Osteoblast (primary cell): ENCODE data around the gene CACNA1F. TPM values are rescaled to one million over a fixed set of nuclear protein-coding genes. Genes with fewer than 3 reads are reported as not detected.

Source experiments
- DNase-seq: peaks from one replicate; pipeline ENCODE4 v3.0.0; 2011; ENCODE audit warnings: low spot score, mixed read lengths; ENCODE audit not compliant: insufficient read length; ENCODE audit errors: missing footprints
- H2AFZ ChIP-seq: 2 replicates; pipeline ENCODE4 v1.6.0; 2011; ENCODE audit warnings: mild to moderate bottlenecking, low read length
- H3K27ac ChIP-seq: 2 replicates; pipeline ENCODE4 v1.5.1; 2011; ENCODE audit warnings: mild to moderate bottlenecking, low read depth, low read length, moderate library complexity
- H3K27me3 ChIP-seq: 2 replicates; pipeline ENCODE4 v1.6.0; 2012; ENCODE audit warnings: mild to moderate bottlenecking, control low read depth, inconsistent platforms, low read length, moderate library complexity; ENCODE audit not compliant: insufficient read depth
- H3K36me3 ChIP-seq: 2 replicates; pipeline ENCODE4 v1.5.1; 2011; ENCODE audit warnings: mild to moderate bottlenecking, low read length, control low read depth, moderate library complexity; ENCODE audit not compliant: insufficient read depth
- H3K4me1 ChIP-seq: 2 replicates; pipeline ENCODE4 v1.5.1; 2011; ENCODE audit warnings: mild to moderate bottlenecking, low read length, control low read depth, moderate library complexity; ENCODE audit not compliant: insufficient read depth
- H3K4me2 ChIP-seq: 2 replicates; pipeline ENCODE4 v1.6.0; 2011; ENCODE audit warnings: mild to moderate bottlenecking, low read length; ENCODE audit not compliant: insufficient read depth
- H3K4me3 ChIP-seq: fragments of 200-600 bp; sonication (generic); 3 replicates; pipeline ENCODE4 v1.5.1; 2012; ENCODE audit warnings: mild to moderate bottlenecking, low read length, inconsistent platforms; ENCODE audit not compliant: insufficient read depth
- H3K79me2 ChIP-seq: 2 replicates; pipeline ENCODE4 v1.6.0; 2012; ENCODE audit warnings: mild to moderate bottlenecking, low read length, control low read depth, inconsistent platforms; ENCODE audit not compliant: insufficient read depth
- H3K9me3 ChIP-seq: 2 replicates; pipeline ENCODE4 v1.5.1; 2011; ENCODE audit warnings: low read depth, low read length, control low read depth
- H4K20me1 ChIP-seq: 2 replicates; pipeline ENCODE4 v1.6.0; 2012; ENCODE audit warnings: mild to moderate bottlenecking, low read length, control low read depth; ENCODE audit not compliant: insufficient read depth
- total RNA-seq: library from RNA; depleted of rRNA; stranded (reverse); fragments of >200 nt; gene quantifications from 2 replicates; pipeline ENCODE4 v1.2.3, GENCODE V29; 2012
- TF ChIP-seq, protein P1 (sequence below): IDR thresholded peaks from 2 replicates; pipeline ENCODE4 v1.5.1; 2011; ENCODE audit warnings: mild to moderate bottlenecking, low read depth, low read length, moderate library complexity; ENCODE audit errors: extremely low read depth

CACNA1F gene
- total RNA-seq, 1 donor, result not detected

DNA sequence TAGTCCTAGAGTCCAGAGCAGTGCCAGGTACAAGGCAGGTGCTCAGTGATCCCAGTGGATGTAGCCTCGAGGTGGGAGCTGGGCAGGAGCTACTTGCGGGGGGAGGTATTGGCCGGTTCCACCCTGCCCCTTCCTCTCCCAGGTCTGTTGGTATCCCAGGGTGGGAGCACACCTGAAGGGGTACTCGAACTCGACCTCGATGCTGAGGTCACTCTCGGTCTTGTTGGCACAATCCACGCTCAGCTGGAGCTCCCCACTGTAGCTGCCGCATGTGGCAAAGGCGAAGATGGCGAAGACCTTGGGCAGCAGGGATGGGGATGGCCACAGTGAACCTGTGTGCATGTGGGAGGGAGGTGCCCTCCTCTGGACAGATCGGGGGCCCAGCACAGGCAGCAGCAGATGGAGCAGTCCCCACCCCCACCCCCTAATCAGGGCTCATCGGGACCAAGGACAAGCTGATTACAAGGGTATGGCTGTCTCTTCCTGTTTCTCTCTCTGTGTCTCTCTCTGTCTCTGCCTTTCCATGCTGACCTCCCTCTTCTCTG, 35.5 kb downstream of the CACNA1F start:
- H3K27me3 ChIP-seq, result peaks cover 4% of the 10 kb centered on the region
- no peaks in the 10 kb centered on the region for H4K20me1 ChIP-seq
- peak; percentile 15 for DNase-seq
- no peaks in the 10 kb centered on the region for H3K79me2 ChIP-seq
- no peaks in the 10 kb centered on the region for H3K36me3 ChIP-seq
- no peak overlapping the region for H3K27ac ChIP-seq
- no peak overlapping the region for H2AFZ ChIP-seq
- no peaks in the 10 kb centered on the region for H3K9me3 ChIP-seq
- H3K4me2 ChIP-seq, result no peak overlapping the region
- no peaks in the 10 kb centered on the region for H3K4me1 ChIP-seq
- TF ChIP-seq, protein P1, sequence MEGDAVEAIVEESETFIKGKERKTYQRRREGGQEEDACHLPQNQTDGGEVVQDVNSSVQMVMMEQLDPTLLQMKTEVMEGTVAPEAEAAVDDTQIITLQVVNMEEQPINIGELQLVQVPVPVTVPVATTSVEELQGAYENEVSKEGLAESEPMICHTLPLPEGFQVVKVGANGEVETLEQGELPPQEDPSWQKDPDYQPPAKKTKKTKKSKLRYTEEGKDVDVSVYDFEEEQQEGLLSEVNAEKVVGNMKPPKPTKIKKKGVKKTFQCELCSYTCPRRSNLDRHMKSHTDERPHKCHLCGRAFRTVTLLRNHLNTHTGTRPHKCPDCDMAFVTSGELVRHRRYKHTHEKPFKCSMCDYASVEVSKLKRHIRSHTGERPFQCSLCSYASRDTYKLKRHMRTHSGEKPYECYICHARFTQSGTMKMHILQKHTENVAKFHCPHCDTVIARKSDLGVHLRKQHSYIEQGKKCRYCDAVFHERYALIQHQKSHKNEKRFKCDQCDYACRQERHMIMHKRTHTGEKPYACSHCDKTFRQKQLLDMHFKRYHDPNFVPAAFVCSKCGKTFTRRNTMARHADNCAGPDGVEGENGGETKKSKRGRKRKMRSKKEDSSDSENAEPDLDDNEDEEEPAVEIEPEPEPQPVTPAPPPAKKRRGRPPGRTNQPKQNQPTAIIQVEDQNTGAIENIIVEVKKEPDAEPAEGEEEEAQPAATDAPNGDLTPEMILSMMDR, result no peak
- H3K4me3 ChIP-seq, result no peak overlapping the region

DNA sequence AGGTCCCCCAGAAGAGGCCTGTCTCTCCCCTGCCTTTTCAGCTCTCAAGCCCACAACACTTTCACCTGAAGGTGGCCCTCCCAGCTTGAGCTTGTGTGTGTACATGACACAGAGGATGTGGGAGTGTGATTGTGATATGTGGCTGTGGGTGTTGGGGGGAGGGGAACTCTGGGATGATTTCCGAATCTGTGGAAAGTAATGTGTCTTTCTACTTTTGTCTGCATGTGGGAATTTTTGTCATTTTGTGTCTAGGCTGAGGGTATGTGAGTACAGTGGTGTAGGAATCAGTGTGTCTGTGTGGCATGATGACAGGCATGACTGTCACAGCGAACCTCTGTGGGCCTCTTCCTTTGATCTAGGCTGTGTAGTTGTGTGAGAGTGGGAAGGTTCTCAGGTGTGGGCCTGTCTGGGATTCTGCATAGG, 39.6 kb downstream of the CACNA1F start:
- DNase-seq, result no peak
- TF ChIP-seq, protein P1, result no peak

DNA sequence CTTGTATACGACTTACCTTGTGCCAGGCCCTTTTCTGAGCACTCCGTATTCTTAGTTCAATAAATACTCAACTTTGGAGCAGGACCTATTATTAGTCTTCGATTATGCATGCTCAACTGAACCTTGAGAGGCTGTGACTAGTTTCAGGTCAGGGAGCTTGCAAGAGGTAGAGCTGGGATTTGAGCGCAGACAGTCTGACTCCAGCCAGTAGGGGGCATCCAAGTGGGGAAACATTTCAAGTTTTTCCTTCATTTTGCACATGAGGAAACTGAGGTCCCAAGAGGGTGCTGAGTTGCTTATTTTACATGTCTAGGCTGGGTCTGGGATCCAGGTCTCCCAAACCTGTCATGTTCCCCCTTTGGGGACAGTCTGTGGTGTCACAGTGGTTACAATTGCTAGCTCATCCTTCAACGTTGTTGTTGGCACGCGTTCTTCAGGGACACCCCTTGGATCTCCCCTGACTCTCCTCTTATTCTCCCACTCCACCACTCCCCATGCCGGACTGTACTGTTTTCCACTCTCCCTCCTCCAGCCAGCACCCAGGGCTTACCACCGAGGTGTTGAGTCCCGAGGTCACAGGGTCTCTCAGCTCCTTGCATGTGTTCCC, 40.3 kb downstream of the CACNA1F start:
- DNase-seq, result no peak
- Histone ChIP-seq H3K79me2 (no peaks in the 10 kb centered on the region), H4K20me1 (no peaks in the 10 kb centered on the region), H3K4me1 (no peaks in the 10 kb centered on the region), H3K27me3 (no peaks in the 10 kb centered on the region), H2AFZ (no peak overlapping the region), H3K4me3 (no peak overlapping the region), H3K9me3 (no peaks in the 10 kb centered on the region), H3K27ac (no peak overlapping the region), H3K4me2 (no peak overlapping the region), H3K36me3 (no peaks in the 10 kb centered on the region)
- TF ChIP-seq, protein P1, result peak; percentile 65

More for the DNA sequence above, 39.6 kb downstream of the CACNA1F start:
- no peaks in the 10 kb centered on the region for H3K9me3 ChIP-seq
- no peaks in the 10 kb centered on the region for H3K36me3 ChIP-seq
- no peak overlapping the region for H2AFZ ChIP-seq
- no peak overlapping the region for H3K27ac ChIP-seq
- no peaks in the 10 kb centered on the region for H3K4me1 ChIP-seq
- no peak overlapping the region for H3K4me2 ChIP-seq
- no peaks in the 10 kb centered on the region for H3K79me2 ChIP-seq
- no peaks in the 10 kb centered on the region for H4K20me1 ChIP-seq
- peaks cover 4% of the 10 kb centered on the region for H3K27me3 ChIP-seq
- H3K4me3 ChIP-seq, result no peak overlapping the region

DNA sequence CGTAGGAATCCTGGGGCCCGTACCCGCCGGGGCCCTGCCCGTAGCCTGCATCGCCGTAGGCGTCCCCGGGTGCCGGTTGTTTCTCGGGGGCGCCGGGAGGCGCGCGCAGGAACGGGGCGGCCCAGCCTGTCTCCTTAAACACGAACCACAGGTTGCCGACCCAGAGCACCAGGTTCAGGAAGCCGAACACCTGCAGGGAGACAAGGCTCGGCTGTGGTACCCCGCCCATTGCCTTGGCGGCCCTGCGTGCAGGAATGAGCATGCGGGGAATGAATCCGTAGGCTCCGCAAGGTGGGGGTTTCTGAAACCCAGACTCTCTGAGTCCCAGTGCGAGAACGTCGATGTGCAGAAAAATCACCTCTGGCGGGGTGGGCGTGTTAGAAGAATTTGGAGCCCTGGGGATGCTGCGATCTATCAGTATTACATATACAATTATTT, 41.5 kb downstream of the CACNA1F start:
- H2AFZ ChIP-seq, result peak overlapping the region; percentile 78
- peak overlapping the region; percentile 53 for H3K27ac ChIP-seq

More for the DNA sequence above, 41.5 kb downstream of the CACNA1F start:
- Histone ChIP-seq H3K79me2 (no peaks in the 10 kb centered on the region), H3K36me3 (no peaks in the 10 kb centered on the region), H3K4me2 (peak overlapping the region; percentile 84), H3K9me3 (no peaks in the 10 kb centered on the region), H3K4me1 (no peaks in the 10 kb centered on the region), H3K27me3 (no peaks in the 10 kb centered on the region), H3K4me3 (peak overlapping the region; percentile 80), H4K20me1 (no peaks in the 10 kb centered on the region)
- TF ChIP-seq, protein P1, result no peak
- peak; percentile 41 for DNase-seq
